A673 (cell line): ENCODE data around the gene UBIAD1. TPM values are rescaled to one million over a fixed set of nuclear protein-coding genes. Genes with fewer than 3 reads are reported as not detected.

Experiments used
- BruUV-seq: library from RNA; stranded (reverse); fragments of 400-500 nt; replicated peaks from 2 replicates; lab custom pipeline; 2021; lab: Mats Ljungman, UMichigan
- CTCF ChIA-PET: fragments of 300-600 bp; sonication (Branson Sonifier 250); formaldehyde crosslinking; loops from one replicate; lab custom pipeline; 2022; ENCODE audit warnings: antibody characterized with exemption; lab: Charles Lee
- POLR2A ChIA-PET: fragments of 300-600 bp; sonication (Branson Sonifier 250); formaldehyde crosslinking; loops from one replicate; lab custom pipeline; 2022; ENCODE audit warnings: antibody characterized with exemption; ENCODE audit not compliant: low non-redundant PET; lab: Charles Lee
- DNase-seq: peaks from one replicate; pipeline ENCODE4 v3.0.0-alpha.2; 2015; ENCODE audit warnings: low spot score
- H3K27ac ChIP-seq: fragments of 200-600 bp; sonication (generic); 2 replicates; pipeline ENCODE4 v1.5.1; 2016; ENCODE audit warnings: mixed run types, low read depth, mild to moderate bottlenecking, mixed read lengths, antibody characterized with exemption, low read length; ENCODE audit not compliant: poor library complexity, severe bottlenecking
- H3K27me3 ChIP-seq: fragments of 200-600 bp; sonication (generic); replicated peaks from 2 replicates; pipeline ENCODE4 v1.6.1; 2017; ENCODE audit warnings: mixed run types, low read depth, mild to moderate bottlenecking, mixed read lengths, antibody characterized with exemption, low read length; ENCODE audit not compliant: insufficient read depth, poor library complexity
- H3K36me3 ChIP-seq: fragments of 200-600 bp; sonication (generic); 2 replicates; pipeline ENCODE4 v1.6.1; 2016; ENCODE audit warnings: mixed run types, mild to moderate bottlenecking, mixed read lengths, antibody characterized with exemption, low read length; ENCODE audit not compliant: insufficient read depth, poor library complexity, severe bottlenecking
- H3K4me1 ChIP-seq: fragments of 200-600 bp; sonication (generic); 2 replicates; pipeline ENCODE4 v1.6.1; 2017; ENCODE audit warnings: mixed run types, mild to moderate bottlenecking, mixed read lengths, antibody characterized with exemption, low read length; ENCODE audit not compliant: insufficient read depth, poor library complexity, severe bottlenecking
- H3K4me3 ChIP-seq: fragments of 200-600 bp; sonication (generic); 2 replicates; pipeline ENCODE4 v1.5.1; 2016; ENCODE audit warnings: low read depth, mixed run types, mild to moderate bottlenecking, mixed read lengths, low read length; ENCODE audit not compliant: poor library complexity, severe bottlenecking
- H3K9me3 ChIP-seq: fragments of 200-600 bp; sonication (generic); 2 replicates; pipeline ENCODE4 v1.6.1; 2016; ENCODE audit warnings: mixed run types, low read depth, mild to moderate bottlenecking, mixed read lengths, antibody characterized with exemption, low read length; ENCODE audit not compliant: poor library complexity, severe bottlenecking
- EZH2 ChIP-seq: fragments of 200-600 bp; sonication (generic); IDR thresholded peaks from 2 replicates; pipeline ENCODE4 v1.6.1; 2017; ENCODE audit warnings: borderline replicate concordance, low read depth, mild to moderate bottlenecking, mixed read lengths, antibody characterized with exemption, low read length; ENCODE audit not compliant: poor library complexity, severe bottlenecking
- intact Hi-C: fragments of 100-400 bp; cut with micrococcal nuclease; formaldehyde crosslinking; loops from one replicate; pipeline ENCODE4 v1.10.0; 2022; ENCODE audit not compliant: unreplicated experiment
- total RNA-seq: library from RNA; stranded (reverse); gene quantifications from 2 replicates; pipeline ENCODE4 v1.2.3, GENCODE V29; 2021
- TF ChIP-seq, protein P1 (sequence below): fragments of 300-800, 200-600 bp; sonication (generic); conservative IDR thresholded peaks from 2 replicates; pipeline ENCODE4 v1.5.1; 2017; ENCODE audit warnings: low read depth, mild to moderate bottlenecking, antibody characterized with exemption, low read length, moderate library complexity, mixed read lengths

UBIAD1 gene
- total RNA-seq, 1 experiment from 2014 or later = 19.6 TPM

DNA sequence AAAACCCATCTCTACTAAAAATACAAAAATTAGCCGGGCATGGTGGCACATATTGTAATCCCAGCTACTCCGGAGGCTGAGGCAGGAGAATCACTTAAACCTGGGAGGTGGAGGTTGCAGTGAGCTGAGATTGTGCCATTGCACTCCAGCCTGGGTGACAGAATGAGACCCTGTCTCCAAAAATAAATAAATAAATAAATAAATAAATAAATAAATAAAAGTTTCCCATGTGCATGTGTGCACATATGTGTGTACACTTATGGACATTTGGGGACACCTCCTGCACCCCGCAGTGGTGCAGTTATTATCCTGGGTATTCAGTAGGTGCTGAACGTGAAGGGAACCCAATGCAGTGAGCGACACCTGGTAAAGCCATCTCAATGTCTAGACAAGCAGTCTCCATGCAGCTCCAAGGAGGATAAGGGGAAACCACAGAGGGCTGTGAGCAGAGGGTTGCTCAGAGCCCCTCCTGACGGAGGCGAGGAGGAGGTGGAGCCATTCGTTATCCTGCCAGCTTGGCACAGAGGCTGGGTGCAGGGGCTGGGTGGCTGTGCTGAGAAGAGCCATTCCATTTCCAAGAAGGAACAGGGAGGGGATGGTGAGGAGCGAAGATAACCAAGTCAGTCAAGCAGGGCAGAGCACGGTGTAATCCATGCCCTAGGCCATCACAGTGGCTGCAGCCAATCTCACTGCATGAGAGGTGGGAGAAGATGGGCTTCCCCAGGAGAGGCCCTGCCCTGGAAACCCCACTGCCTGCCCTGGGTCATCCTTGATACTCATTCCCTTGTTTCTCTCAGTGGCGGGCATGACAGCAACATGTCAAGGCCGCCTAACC lies 25.6 kb downstream of the UBIAD1 start:
- CTCF ChIA-PET = no interaction called here
- Histone ChIP-seq H3K4me3 (no peak overlapping the region), H3K4me1 (no peaks in the 10 kb centered on the region), H3K27me3 (no peaks in the 10 kb centered on the region), H3K9me3 (no peaks in the 10 kb centered on the region), H3K36me3 (no peaks in the 10 kb centered on the region), H3K27ac (no peak overlapping the region)
- intact Hi-C loops = no loop called here
- no peak for DNase-seq
- POLR2A ChIA-PET = no interaction called here
- TF ChIP-seq, protein P1, sequence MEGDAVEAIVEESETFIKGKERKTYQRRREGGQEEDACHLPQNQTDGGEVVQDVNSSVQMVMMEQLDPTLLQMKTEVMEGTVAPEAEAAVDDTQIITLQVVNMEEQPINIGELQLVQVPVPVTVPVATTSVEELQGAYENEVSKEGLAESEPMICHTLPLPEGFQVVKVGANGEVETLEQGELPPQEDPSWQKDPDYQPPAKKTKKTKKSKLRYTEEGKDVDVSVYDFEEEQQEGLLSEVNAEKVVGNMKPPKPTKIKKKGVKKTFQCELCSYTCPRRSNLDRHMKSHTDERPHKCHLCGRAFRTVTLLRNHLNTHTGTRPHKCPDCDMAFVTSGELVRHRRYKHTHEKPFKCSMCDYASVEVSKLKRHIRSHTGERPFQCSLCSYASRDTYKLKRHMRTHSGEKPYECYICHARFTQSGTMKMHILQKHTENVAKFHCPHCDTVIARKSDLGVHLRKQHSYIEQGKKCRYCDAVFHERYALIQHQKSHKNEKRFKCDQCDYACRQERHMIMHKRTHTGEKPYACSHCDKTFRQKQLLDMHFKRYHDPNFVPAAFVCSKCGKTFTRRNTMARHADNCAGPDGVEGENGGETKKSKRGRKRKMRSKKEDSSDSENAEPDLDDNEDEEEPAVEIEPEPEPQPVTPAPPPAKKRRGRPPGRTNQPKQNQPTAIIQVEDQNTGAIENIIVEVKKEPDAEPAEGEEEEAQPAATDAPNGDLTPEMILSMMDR = no peak
- TF ChIP-seq EZH2 = no peak
- BruUV-seq = no TSS peak

DNA sequence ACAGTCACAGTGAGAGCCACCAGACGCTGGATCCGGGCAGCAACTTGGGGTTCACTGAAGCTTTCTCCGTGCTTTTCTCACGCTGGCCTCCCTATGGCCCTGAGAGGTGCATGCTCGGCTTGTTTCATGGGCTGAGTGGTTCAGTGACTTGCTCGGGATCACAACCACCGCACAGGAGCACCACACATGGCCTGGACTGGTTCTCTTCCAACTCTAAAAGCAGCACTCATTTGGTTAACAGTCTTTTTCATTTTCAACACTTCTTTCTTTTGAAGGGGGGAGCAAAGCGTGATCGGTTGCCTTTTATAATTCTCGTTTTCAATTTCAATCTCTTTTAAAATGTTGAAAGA lies 26.2 kb downstream of the UBIAD1 start:
- ChIA-PET POLR2A (no interaction called here), CTCF (no interaction called here)
- no peaks in the 10 kb centered on the region for H3K36me3 ChIP-seq
- H3K4me1 ChIP-seq = no peaks in the 10 kb centered on the region
- DNase-seq = no peak
- H3K4me3 ChIP-seq = no peak overlapping the region
- H3K27ac ChIP-seq = no peak overlapping the region
- BruUV-seq = no TSS peak
- no peaks in the 10 kb centered on the region for H3K9me3 ChIP-seq
- H3K27me3 ChIP-seq = no peaks in the 10 kb centered on the region
- TF ChIP-seq, protein P1 = no peak
- intact Hi-C loops = no loop called here

DNA sequence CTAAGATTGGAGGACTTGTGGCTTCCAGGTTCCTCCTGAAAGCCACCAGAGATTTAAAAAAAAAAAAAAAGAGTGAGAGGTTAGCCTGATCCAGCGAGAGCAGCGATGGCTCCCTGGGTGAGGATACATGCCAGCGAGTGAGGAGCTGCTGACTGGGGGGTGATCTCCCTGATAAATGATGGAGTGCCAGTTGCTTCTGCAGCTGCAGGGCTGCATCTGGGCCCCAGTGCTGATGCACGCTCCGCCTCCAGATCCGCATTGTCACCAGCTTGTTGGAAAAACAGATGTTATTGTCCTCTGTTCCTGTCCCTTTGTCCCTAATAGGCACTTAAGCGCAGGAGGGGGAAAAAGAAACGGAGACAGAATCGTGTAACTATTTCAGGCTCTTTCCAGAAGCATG lies 28.6 kb downstream of the UBIAD1 start:
- TF ChIP-seq EZH2 = no peak
- TF ChIP-seq, protein P1 = no peak
- no peak for DNase-seq
- Histone ChIP-seq H3K4me1 (no peaks in the 10 kb centered on the region), H3K27me3 (no peaks in the 10 kb centered on the region), H3K27ac (no peak overlapping the region), H3K4me3 (no peak overlapping the region), H3K36me3 (no peaks in the 10 kb centered on the region), H3K9me3 (no peaks in the 10 kb centered on the region)
- no TSS peak for BruUV-seq
- POLR2A ChIA-PET = interaction anchor here (0.7 kb wide), 1 partner anchor 38 kb away, joined by 8 read pairs; no protein-coding TSS in a partner anchor
- CTCF ChIA-PET = no interaction called here
- intact Hi-C loops = no loop called here
